D721Med (cell line): ENCODE data around the gene P3H3.
"Not testable (repeated sequence)": the region's sequence is repeated elsewhere in the genome, so short reads cannot be mapped to it uniquely, and the experiment has no call there.

Source experiments
- DNase-seq: peaks from one replicate; pipeline ENCODE4 v3.0.0; 2011; ENCODE audit warnings: low spot score; ENCODE audit not compliant: insufficient read length
- FAIRE-seq: peaks from 2 replicates; lab custom pipeline; 2011; peaks lifted over from hg19 to GRCh38; lab: Jason Lieb, UNC
- TF ChIP-seq, protein P1 (sequence below): IDR thresholded peaks from 2 replicates; pipeline ENCODE4 v1.5.1; 2012; ENCODE audit warnings: mild to moderate bottlenecking, control low read depth; ENCODE audit not compliant: insufficient read depth; ENCODE audit errors: missing control alignments

The P3H3 gene

DNA sequence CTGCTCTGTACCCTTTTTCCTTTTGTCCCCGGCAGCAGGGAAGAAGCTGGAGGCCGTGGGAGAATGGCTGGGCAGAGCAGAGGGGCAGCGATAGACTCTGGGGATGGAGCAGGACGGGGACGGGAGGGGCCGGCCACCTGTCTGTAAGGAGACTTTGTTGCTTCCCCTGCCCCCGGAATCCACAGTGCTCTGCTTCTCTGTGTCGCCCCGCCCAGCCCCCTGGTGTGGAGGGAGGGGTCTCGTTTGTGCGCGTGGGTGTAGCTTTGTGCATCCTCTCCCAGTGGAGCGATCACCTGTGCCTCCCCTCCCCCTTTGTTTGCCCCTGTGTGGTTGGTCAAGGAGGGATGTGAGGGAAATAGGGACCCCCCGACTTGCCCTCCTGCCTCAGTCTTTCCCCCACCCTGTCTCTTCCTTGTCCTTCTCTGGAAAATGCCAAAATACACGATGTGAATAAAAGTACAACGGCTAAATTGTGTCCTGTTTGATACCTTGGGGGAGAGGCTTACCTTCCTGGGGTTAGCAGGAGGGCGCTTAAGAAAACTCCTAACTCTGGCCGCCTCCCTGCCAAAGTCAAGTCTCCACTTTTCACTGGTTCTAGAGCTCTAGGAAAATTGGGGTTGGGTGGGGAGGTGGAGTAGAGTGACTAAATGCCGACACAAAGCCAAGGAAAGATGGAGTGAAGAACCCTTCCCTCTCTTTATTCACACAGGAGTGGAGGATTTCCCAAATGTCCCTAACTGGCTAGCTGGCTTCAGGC is 38.1 kb downstream of the P3H3 start:
- DNase-seq = no peak
- TF ChIP-seq, protein P1, sequence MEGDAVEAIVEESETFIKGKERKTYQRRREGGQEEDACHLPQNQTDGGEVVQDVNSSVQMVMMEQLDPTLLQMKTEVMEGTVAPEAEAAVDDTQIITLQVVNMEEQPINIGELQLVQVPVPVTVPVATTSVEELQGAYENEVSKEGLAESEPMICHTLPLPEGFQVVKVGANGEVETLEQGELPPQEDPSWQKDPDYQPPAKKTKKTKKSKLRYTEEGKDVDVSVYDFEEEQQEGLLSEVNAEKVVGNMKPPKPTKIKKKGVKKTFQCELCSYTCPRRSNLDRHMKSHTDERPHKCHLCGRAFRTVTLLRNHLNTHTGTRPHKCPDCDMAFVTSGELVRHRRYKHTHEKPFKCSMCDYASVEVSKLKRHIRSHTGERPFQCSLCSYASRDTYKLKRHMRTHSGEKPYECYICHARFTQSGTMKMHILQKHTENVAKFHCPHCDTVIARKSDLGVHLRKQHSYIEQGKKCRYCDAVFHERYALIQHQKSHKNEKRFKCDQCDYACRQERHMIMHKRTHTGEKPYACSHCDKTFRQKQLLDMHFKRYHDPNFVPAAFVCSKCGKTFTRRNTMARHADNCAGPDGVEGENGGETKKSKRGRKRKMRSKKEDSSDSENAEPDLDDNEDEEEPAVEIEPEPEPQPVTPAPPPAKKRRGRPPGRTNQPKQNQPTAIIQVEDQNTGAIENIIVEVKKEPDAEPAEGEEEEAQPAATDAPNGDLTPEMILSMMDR = no peak
- no peak for FAIRE-seq

DNA sequence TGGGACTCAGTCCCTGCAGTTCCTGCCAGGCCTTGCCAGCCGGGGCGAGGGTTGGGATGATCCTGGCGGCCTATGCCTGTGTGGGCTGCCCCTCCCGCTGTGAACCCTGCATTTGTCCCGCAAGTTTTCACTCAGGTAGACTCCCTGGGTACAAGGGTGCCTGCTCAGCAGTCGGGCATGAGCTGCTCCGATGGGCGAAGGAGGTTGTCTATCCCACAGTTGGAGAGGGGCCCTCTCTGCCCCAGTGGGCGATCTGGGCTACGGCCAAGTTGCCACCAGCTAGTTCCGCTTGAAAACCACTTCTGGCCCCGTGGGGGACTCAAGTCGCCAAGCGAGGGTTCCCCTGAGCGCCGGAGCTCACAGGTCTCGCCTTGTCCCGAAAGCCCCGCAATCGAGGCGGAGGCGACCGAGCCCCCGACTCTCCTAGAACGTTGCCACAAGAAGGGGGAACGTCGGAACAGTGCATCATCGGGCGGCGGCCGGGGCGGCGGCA is 38.8 kb downstream of the P3H3 start:
- TF ChIP-seq, protein P1 = no peak
- no peak for DNase-seq
- no peak for FAIRE-seq

DNA sequence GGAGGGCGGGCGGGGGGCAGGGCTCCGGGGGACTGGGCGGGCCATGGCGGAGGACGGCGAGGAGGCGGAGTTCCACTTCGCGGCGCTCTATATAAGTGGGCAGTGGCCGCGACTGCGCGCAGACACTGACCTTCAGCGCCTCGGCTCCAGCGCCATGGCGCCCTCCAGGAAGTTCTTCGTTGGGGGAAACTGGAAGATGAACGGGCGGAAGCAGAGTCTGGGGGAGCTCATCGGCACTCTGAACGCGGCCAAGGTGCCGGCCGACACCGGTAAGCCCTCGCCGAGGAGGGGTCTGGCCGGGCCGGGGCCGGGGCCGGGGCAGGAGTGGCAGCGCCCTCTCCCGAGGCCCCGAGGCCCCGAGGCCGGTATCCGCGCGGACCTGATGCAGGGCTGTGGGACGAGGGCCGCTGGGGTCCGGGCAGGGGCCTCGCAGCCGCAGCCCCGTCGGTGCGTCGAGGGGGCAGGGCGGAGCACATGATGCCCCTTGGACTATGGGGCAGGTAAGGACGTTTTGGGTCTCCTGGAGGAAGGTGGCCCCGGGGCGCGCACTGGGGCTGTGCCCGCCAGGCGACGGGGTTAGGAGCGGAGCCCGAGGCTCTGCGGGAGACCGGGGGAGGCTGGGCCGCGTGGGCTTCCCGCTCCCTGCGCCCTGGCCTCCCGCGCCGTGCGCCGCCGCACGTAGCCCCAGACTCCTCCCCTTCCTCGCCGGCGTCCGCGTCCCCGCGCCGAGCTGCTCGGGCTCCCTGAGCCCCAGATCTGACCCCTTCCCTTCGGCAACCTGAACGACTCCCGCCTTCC is 39.4 kb downstream of the P3H3 start, which contains the start of gene TPI1:
TSS of gene TPI1 (plus strand) at position 119 of the 798 bp plus-strand sequence. CDS start at position 155, 36 bp downstream.
- TF ChIP-seq, protein P1 = no peak
- FAIRE-seq (no peak), DNase-seq (peak; percentile 91)

DNA sequence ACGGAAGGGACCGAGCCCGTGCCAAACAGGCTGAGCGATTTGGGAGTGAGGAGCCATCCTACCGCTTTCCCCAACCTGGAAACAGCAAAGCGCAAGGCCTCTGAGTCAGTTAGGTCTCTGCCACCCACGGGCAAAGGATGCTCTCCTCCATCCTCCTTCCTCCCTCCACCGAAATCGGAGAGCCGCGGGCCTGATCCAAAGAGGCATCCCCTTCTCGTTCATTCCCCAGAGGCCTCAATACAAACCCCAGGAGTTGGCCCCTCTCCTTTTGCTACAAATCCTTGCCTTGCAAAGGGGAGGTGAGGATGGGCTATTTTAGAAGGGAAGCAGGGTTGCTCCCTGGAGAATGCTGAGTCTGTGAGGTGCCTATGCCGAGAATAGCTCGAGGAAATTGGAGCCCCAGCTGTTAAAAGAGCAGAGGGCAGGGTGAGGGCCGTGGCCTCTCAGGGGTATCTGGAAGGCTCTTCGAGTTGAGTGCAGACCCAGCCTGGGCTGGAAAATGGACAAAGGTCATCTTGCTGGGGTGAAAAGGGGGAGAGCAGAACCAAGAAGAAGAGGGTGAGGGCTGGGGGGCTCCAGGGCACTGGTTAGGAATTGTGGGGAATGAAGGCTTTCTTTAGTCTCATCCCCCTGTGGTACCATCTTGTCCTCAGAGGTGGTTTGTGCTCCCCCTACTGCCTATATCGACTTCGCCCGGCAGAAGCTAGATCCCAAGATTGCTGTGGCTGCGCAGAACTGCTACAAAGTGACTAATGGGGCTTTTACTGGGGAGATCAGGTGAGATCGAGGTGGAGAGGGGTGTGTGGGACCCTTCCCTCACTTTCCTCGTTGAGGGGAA is 40.2 kb downstream of the P3H3 start:
- TF ChIP-seq, protein P1 = peak; percentile 27
- DNase-seq (no peak), FAIRE-seq (no peak)

DNA sequence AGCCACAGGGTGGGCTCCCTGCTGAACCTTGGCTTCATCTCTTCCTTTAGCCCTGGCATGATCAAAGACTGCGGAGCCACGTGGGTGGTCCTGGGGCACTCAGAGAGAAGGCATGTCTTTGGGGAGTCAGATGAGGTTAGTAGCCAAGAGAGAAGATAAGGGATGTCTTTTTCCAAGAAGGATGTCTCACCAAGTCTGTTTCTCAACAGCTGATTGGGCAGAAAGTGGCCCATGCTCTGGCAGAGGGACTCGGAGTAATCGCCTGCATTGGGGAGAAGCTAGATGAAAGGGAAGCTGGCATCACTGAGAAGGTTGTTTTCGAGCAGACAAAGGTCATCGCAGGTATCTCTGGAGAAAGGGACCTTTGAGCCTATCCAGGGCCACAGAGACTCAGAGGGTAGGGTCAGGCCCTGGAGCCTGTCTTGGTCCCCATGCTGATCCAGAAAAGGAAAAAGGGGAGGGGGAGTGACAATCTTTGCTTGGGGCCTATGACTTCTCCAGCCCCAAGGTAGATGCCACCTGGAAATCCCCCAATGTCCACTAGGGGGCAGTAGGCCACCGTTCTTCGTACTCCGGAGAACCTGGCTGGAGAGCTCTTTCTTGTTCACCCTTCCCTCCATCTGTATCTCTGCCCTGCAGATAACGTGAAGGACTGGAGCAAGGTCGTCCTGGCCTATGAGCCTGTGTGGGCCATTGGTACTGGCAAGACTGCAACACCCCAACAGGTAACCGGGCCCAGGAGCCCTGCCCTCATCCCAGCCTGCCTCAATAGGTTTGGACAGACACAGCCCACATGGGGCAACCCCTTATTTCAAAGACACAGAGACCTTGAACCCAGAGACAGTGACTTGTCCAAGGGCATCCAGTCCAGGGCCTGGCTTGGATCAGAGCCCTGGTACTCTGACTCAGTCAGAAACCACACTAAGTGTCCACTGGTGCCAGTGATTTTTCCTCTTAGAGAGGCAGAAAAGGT is 41.1 kb downstream of the P3H3 start:
- DNase-seq (peak; percentile 79), FAIRE-seq (no peak)
- TF ChIP-seq, protein P1 = peak; percentile 73

DNA sequence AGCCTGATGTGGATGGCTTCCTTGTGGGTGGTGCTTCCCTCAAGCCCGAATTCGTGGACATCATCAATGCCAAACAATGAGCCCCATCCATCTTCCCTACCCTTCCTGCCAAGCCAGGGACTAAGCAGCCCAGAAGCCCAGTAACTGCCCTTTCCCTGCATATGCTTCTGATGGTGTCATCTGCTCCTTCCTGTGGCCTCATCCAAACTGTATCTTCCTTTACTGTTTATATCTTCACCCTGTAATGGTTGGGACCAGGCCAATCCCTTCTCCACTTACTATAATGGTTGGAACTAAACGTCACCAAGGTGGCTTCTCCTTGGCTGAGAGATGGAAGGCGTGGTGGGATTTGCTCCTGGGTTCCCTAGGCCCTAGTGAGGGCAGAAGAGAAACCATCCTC is 42.1 kb downstream of the P3H3 start:
- not testable (repeated sequence) for FAIRE-seq

More for the DNA sequence above, 42.1 kb downstream of the P3H3 start:
- not testable (repeated sequence) for DNase-seq
